ENCODE measurements around the gene KCTD18. TPM values are rescaled to one million over a fixed set of nuclear protein-coding genes. Genes with fewer than 3 reads are reported as not detected.

The KCTD18 gene
- total RNA-seq, 1 experiment from 2014 or later, result 13.0 TPM

DNA sequence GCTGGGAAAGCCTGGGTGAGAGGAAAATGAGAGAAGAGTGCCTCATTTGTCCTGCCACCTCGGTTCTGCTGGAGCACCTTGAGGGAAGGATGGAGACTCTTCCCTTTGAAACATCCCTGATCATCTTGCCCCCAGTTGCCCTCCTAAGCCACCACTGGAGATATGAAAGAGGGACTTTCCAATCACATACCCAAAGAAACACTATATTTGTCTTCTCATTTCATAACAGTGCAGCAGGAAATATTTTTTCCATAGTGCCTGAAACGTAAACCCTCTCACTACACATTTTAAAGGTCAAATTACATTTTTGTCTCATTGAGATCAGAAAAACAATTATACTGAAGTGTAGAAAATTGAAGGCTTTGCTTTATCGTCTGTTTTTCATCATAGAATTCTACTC lies 63.3 kb downstream of the KCTD18 start:
- H3K79me2 ChIP-seq (ENCODE audit: low read length), result no peaks in the 10 kb centered on the region
- H2AFZ ChIP-seq (ENCODE audit: low read length), result no peak overlapping the region
- ATAC-seq (no peak), DNase-seq (no peak)
- ChIA-PET CTCF (no interaction called here), POLR2A (ENCODE audit: unreplicated experiment) (no interaction called here)
- no peaks in the 10 kb centered on the region for H3K9me3 ChIP-seq (ENCODE audit: low read length)
- H3K9me2 ChIP-seq (replicated peaks; ENCODE audit: low read length), result no peaks in the 10 kb centered on the region
- peaks cover 68% of the 10 kb centered on the region for H3K36me3 ChIP-seq (ENCODE audit: low read depth, low read length)
- intact Hi-C loops (cut with micrococcal nuclease), result no loop called here
- TF ChIP-seq, protein P1, sequence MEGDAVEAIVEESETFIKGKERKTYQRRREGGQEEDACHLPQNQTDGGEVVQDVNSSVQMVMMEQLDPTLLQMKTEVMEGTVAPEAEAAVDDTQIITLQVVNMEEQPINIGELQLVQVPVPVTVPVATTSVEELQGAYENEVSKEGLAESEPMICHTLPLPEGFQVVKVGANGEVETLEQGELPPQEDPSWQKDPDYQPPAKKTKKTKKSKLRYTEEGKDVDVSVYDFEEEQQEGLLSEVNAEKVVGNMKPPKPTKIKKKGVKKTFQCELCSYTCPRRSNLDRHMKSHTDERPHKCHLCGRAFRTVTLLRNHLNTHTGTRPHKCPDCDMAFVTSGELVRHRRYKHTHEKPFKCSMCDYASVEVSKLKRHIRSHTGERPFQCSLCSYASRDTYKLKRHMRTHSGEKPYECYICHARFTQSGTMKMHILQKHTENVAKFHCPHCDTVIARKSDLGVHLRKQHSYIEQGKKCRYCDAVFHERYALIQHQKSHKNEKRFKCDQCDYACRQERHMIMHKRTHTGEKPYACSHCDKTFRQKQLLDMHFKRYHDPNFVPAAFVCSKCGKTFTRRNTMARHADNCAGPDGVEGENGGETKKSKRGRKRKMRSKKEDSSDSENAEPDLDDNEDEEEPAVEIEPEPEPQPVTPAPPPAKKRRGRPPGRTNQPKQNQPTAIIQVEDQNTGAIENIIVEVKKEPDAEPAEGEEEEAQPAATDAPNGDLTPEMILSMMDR (conservative IDR thresholded peaks at IDR 0.05; ENCODE audit: low read depth, low read length), result no peak
- no peak for TF ChIP-seq EZH2phosphoT487 (IDR thresholded peaks at IDR 0.05; ENCODE audit: borderline replicate concordance, low read length)
- TF ChIP-seq EZH2 (IDR thresholded peaks at IDR 0.05; ENCODE audit: low read length, unreplicated experiment), result no peak
- H3K4me3 ChIP-seq (ENCODE audit: low read length), result no peak overlapping the region
- H3K4me1 ChIP-seq (ENCODE audit: insufficient read depth, low read length), result no peaks in the 10 kb centered on the region
- H3K27me3 ChIP-seq (ENCODE audit: low read length), result no peaks in the 10 kb centered on the region
- no peaks in the 10 kb centered on the region for H3F3A ChIP-seq (ENCODE audit: low read length, unreplicated experiment)
- H3K27ac ChIP-seq (ENCODE audit: low read length), result no peak overlapping the region
- H3K4me2 ChIP-seq (ENCODE audit: low read length), result no peak overlapping the region
- BruUV-seq (replicated peaks), result no TSS peak
- H4K20me1 ChIP-seq (ENCODE audit: low read length), result no peaks in the 10 kb centered on the region
- H3K9ac ChIP-seq (ENCODE audit: low read length), result no peak overlapping the region

DNA sequence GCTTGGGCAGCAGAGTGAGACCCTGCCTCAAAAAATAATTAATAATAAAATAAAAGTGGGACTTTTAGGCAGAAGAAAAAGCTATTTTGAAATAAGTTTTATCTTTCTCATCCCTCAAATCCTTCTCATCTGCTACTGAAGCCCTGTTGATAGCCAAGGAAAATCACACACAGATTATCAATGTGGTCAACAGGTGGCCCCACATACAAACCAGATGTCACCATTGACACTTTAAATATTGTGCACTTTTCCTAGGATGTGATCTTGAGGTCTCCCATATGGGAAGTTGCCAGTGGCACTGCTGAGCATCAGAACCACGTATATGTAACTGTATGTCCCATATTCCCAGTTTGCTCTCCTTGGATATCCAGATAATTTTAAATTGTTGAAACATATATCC lies 64.6 kb downstream of the KCTD18 start:
- no peak overlapping the region for H2AFZ ChIP-seq (ENCODE audit: low read length)
- H3K9me3 ChIP-seq (ENCODE audit: low read length), result no peaks in the 10 kb centered on the region
- no peak overlapping the region for H3K4me2 ChIP-seq (ENCODE audit: low read length)
- H3K4me1 ChIP-seq (ENCODE audit: insufficient read depth, low read length), result no peaks in the 10 kb centered on the region
- CTCF ChIA-PET, result no interaction called here
- H3K9ac ChIP-seq (ENCODE audit: low read length), result no peak overlapping the region
- H3K27ac ChIP-seq (ENCODE audit: low read length), result no peak overlapping the region
- no peak for TF ChIP-seq EZH2phosphoT487 (IDR thresholded peaks at IDR 0.05; ENCODE audit: borderline replicate concordance, low read length)
- TF ChIP-seq EZH2 (IDR thresholded peaks at IDR 0.05; ENCODE audit: low read length, unreplicated experiment), result no peak
- TF ChIP-seq, protein P1 (conservative IDR thresholded peaks at IDR 0.05; ENCODE audit: low read depth, low read length), result no peak
- H3K36me3 ChIP-seq (ENCODE audit: low read depth, low read length), result peaks cover 66% of the 10 kb centered on the region
- H3K79me2 ChIP-seq (ENCODE audit: low read length), result no peaks in the 10 kb centered on the region
- no peaks in the 10 kb centered on the region for H3F3A ChIP-seq (ENCODE audit: low read length, unreplicated experiment)
- POLR2A ChIA-PET (ENCODE audit: unreplicated experiment), result no interaction called here
- no TSS peak for BruUV-seq (replicated peaks)
- no peak overlapping the region for H3K4me3 ChIP-seq (ENCODE audit: low read length)
- intact Hi-C loops (cut with micrococcal nuclease), result no loop called here
- H4K20me1 ChIP-seq (ENCODE audit: low read length), result no peaks in the 10 kb centered on the region
- DNase-seq (no peak), ATAC-seq (no peak)
- no peaks in the 10 kb centered on the region for H3K9me2 ChIP-seq (replicated peaks; ENCODE audit: low read length)
- no peaks in the 10 kb centered on the region for H3K27me3 ChIP-seq (ENCODE audit: low read length)

GRCh38 chr2:200444530-200444929 lies 65.3 kb downstream of the KCTD18 start:
- no peak for ATAC-seq
- intact Hi-C loops (cut with micrococcal nuclease), result no loop called here
- CTCF ChIA-PET, result interaction anchor here (0.5 kb wide), 1 partner anchor 38 kb away, joined by 8 read pairs; no protein-coding TSS in a partner anchor

More at GRCh38 chr2:200444530-200444929, 65.3 kb downstream of the KCTD18 start:
- H3K4me2 ChIP-seq (ENCODE audit: low read length), result no peak overlapping the region
- no peaks in the 10 kb centered on the region for H3K9me3 ChIP-seq (ENCODE audit: low read length)
- no peaks in the 10 kb centered on the region for H4K20me1 ChIP-seq (ENCODE audit: low read length)
- no peaks in the 10 kb centered on the region for H3K9me2 ChIP-seq (replicated peaks; ENCODE audit: low read length)
- H3K9ac ChIP-seq (ENCODE audit: low read length), result no peak overlapping the region
- POLR2A ChIA-PET (ENCODE audit: unreplicated experiment), result no interaction called here
- H3K27me3 ChIP-seq (ENCODE audit: low read length), result no peaks in the 10 kb centered on the region
- DNase-seq, result no peak
- no peak overlapping the region for H2AFZ ChIP-seq (ENCODE audit: low read length)
- no peak overlapping the region for H3K27ac ChIP-seq (ENCODE audit: low read length)
- H3K36me3 ChIP-seq (ENCODE audit: low read depth, low read length), result peaks cover 64% of the 10 kb centered on the region
- H3K4me1 ChIP-seq (ENCODE audit: insufficient read depth, low read length), result no peaks in the 10 kb centered on the region
- H3K79me2 ChIP-seq (ENCODE audit: low read length), result no peaks in the 10 kb centered on the region
- H3F3A ChIP-seq (ENCODE audit: low read length, unreplicated experiment), result no peaks in the 10 kb centered on the region
- TF ChIP-seq EZH2 (IDR thresholded peaks at IDR 0.05; ENCODE audit: low read length, unreplicated experiment) (no peak), EZH2phosphoT487 (IDR thresholded peaks at IDR 0.05; ENCODE audit: borderline replicate concordance, low read length) (no peak)
- TF ChIP-seq, protein P1 (conservative IDR thresholded peaks at IDR 0.05; ENCODE audit: low read depth, low read length), result no peak
- no TSS peak for BruUV-seq (replicated peaks)
- H3K4me3 ChIP-seq (ENCODE audit: low read length), result no peak overlapping the region

All from PC-3 (cell line).